Endothelial cell of umbilical vein (primary cell): ENCODE measurements around the gene VPS45. TPM values are rescaled to one million over a fixed set of nuclear protein-coding genes. Genes with fewer than 3 reads are reported as not detected.

Source experiments
- BruUV-seq: library from RNA; stranded (reverse); fragments of 400-500 nt; replicated peaks from 2 replicates; lab custom pipeline; 2021; lab: Mats Ljungman, UMichigan
- CTCF ChIA-PET: fragments of 300-600, 350-600 bp; sonication (Branson Sonifier 250); formaldehyde crosslinking; loops from one replicate; lab custom pipeline; 2021; ENCODE audit warnings: antibody characterized with exemption, inconsistent platforms; lab: Charles Lee
- POLR2A ChIA-PET: fragments of 300-600, 350-600 bp; sonication (Branson Sonifier 250); formaldehyde crosslinking; loops from one replicate; lab custom pipeline; 2021; ENCODE audit warnings: antibody characterized with exemption, inconsistent platforms; lab: Charles Lee
- DNase-seq: peaks from one replicate; pipeline ENCODE4 v3.0.0-alpha.2; 2011; ENCODE audit warnings: low read depth, low spot score
- FAIRE-seq: peaks from 2 replicates; lab custom pipeline; 2011; peaks lifted over from hg19 to GRCh38; lab: Jason Lieb, UNC
- H2AFZ ChIP-seq: 2 replicates; pipeline ENCODE4 v1.6.0; 2012; ENCODE audit warnings: low read depth, low read length, control low read depth, inconsistent platforms
- H3K27ac ChIP-seq: 2 replicates; pipeline ENCODE4 v1.5.1; 2011; ENCODE audit warnings: low read depth, mild to moderate bottlenecking, control low read depth, low read length, moderate library complexity; ENCODE audit not compliant: insufficient read depth
- H3K27me3 ChIP-seq, 2 experiments: 2 replicates each; pipeline versions ENCODE4 v1.6.0 to v1.6.1; 2011; ENCODE audit warnings: low read length in 2 of 2, mixed read lengths in 1 of 2; ENCODE audit not compliant: control insufficient read depth in 2 of 2, insufficient read depth in 2 of 2
- H3K36me3 ChIP-seq, 2 experiments: 2 replicates in 1 of 2; 3 replicates in 1 of 2; pipeline ENCODE4 v1.5.1; 2011; ENCODE audit warnings: low read length in 2 of 2, mild to moderate bottlenecking in 1 of 2, moderate library complexity in 1 of 2; ENCODE audit not compliant: control insufficient read depth in 2 of 2, insufficient read depth in 2 of 2; ENCODE audit errors: extremely low read depth in 1 of 2
- H3K4me1 ChIP-seq: 3 replicates; pipeline ENCODE4 v1.5.1; 2011; ENCODE audit warnings: mild to moderate bottlenecking, low read length; ENCODE audit not compliant: control insufficient read depth, insufficient read depth; ENCODE audit errors: extremely low read depth
- H3K4me2 ChIP-seq: 2 replicates; pipeline ENCODE4 v1.6.1; 2011; ENCODE audit warnings: low read length, control low read depth, mixed read lengths; ENCODE audit not compliant: insufficient read depth
- H3K4me3 ChIP-seq, 3 experiments: fragments of 200-600 bp in 1 of 3; sonication (generic), shearing (Covaris generic) in 1 of 3; replicated peaks in 1 of 3; 2 replicates each; pipeline ENCODE4 v1.5.1; 2011 to 2016; ENCODE audit warnings: control low read depth in 3 of 3, low read length in 3 of 3, mild to moderate bottlenecking in 2 of 3, inconsistent platforms in 1 of 3, low read depth in 1 of 3, moderate library complexity in 1 of 3; ENCODE audit not compliant: insufficient read depth in 1 of 3
- H3K79me2 ChIP-seq: 2 replicates; pipeline ENCODE4 v1.6.0; 2012; ENCODE audit warnings: low read length, inconsistent platforms; ENCODE audit not compliant: control insufficient read depth, insufficient read depth
- H3K9ac ChIP-seq: replicated peaks from 2 replicates; pipeline ENCODE3; 2011; ENCODE audit warnings: low read length, control low read depth; ENCODE audit not compliant: insufficient read depth; ENCODE audit errors: extremely low read depth
- H3K9me1 ChIP-seq: replicated peaks from 3 replicates; pipeline ENCODE4 v1.6.0; 2011; ENCODE audit warnings: mild to moderate bottlenecking, low read length; ENCODE audit not compliant: control insufficient read depth, insufficient read depth; ENCODE audit errors: extremely low read depth
- H3K9me3 ChIP-seq: replicated peaks from 2 replicates; pipeline ENCODE4 v1.5.1; 2012; ENCODE audit warnings: low read length, inconsistent platforms; ENCODE audit not compliant: control insufficient read depth, insufficient read depth
- H4K20me1 ChIP-seq: replicated peaks from 2 replicates; pipeline ENCODE3; 2011; ENCODE audit warnings: mild to moderate bottlenecking, low read length; ENCODE audit not compliant: control insufficient read depth, insufficient read depth; ENCODE audit errors: extremely low read depth
- EZH2 ChIP-seq: IDR thresholded peaks from 2 replicates; pipeline ENCODE4 v1.6.1; 2012; ENCODE audit warnings: borderline replicate concordance, low read depth, mild to moderate bottlenecking, moderate library complexity, low read length, inconsistent platforms; ENCODE audit not compliant: severe bottlenecking
- FOS ChIP-seq: IDR thresholded peaks from 2 replicates; pipeline ENCODE4 v1.6.1; 2011; ENCODE audit warnings: mild to moderate bottlenecking, low read length, moderate library complexity, borderline replicate concordance; ENCODE audit not compliant: insufficient read depth
- GATA2 ChIP-seq: IDR thresholded peaks from 2 replicates; pipeline ENCODE4 v1.7.0; 2011; ENCODE audit warnings: low read depth, mild to moderate bottlenecking, moderate library complexity, mixed read lengths, low read length; ENCODE audit not compliant: insufficient read length, insufficient read depth
- JUN ChIP-seq: IDR thresholded peaks from 2 replicates; pipeline ENCODE4 v1.6.1; 2011; ENCODE audit warnings: borderline replicate concordance, low read depth; ENCODE audit not compliant: insufficient read length, insufficient read depth
- MAX ChIP-seq: IDR thresholded peaks from 2 replicates; pipeline ENCODE4 v1.6.1; 2011; ENCODE audit not compliant: insufficient read depth, insufficient read length
- MYC ChIP-seq: IDR thresholded peaks from one replicate; pipeline ENCODE4 v1.6.1; 2011; ENCODE audit warnings: mild to moderate bottlenecking, low read depth, low read length
- POLR2A ChIP-seq: IDR thresholded peaks from 2 replicates; pipeline ENCODE4 v1.6.1; 2012; ENCODE audit warnings: low read depth, mild to moderate bottlenecking, control low read depth, low read length
- POLR2AphosphoS5 ChIP-seq: IDR thresholded peaks from 2 replicates; pipeline ENCODE4 v1.6.1; 2012; ENCODE audit warnings: low read depth, mild to moderate bottlenecking, control low read depth, low read length, moderate library complexity; ENCODE audit not compliant: insufficient read depth
- dilution Hi-C: fragments of 300-500 bp; cut with MboI; formaldehyde crosslinking; loops from one replicate; pipeline ENCODE4 v1.15.0; 2019; ENCODE audit warnings: low sequenced_read_pairs; ENCODE audit not compliant: extremely low pct_ligation_motif_present
- intact Hi-C: fragments of 100-400 bp; cut with micrococcal nuclease; formaldehyde crosslinking; loops from one replicate; pipeline ENCODE4 v1.10.0; 2022
- polyA plus RNA-seq, 4 experiments: library from polyadenylated mRNA; depleted of rRNA in 3 of 4; stranded (reverse) in 3 of 4; unstranded in 1 of 4; fragments of >200 nt; gene quantifications; 2 replicates each; pipeline versions ENCODE4 v1.2.1 to v1.2.3, GENCODE V29; 2011 to 2012; ENCODE audit warnings: missing spikeins in 1 of 4
- total RNA-seq: library from RNA; stranded (reverse); gene quantifications from 2 replicates; pipeline ENCODE4 v1.2.3, GENCODE V29; 2021
- TF ChIP-seq, protein P1 (sequence below), 2 donors: IDR thresholded peaks; 1 replicate in 1 of 2; 2 replicates in 1 of 2; pipeline ENCODE4 v1.5.1; 2011; ENCODE audit warnings: low read length in 2 of 2, mild to moderate bottlenecking in 2 of 2, moderate library complexity in 2 of 2, control low read depth in 1 of 2, inconsistent platforms in 1 of 2, low read depth in 1 of 2; ENCODE audit not compliant: insufficient read depth in 1 of 2; ENCODE audit errors: extremely low read depth in 1 of 2

Gene VPS45
- total and polyA plus RNA-seq, 2 donors (not counting 3 experiments of a cell fraction or from before 2014, with no cell fraction given) = 24.8 to 43.7 TPM

GRCh38 chr1:150049926-150050325, 17.6 kb upstream of the VPS45 start:
- Histone ChIP-seq H4K20me1 (no peaks in the 10 kb centered on the region), H3K4me2 (no peak overlapping the region), H3K27ac (no peak overlapping the region), H3K4me3 (no peak overlapping the region), H3K79me2 (no peaks in the 10 kb centered on the region), H3K9me3 (no peaks in the 10 kb centered on the region), H3K4me1 (no peaks in the 10 kb centered on the region), H3K36me3 (no peaks in the 10 kb centered on the region), H3K9me1 (no peaks in the 10 kb centered on the region), H3K9ac (no peak overlapping the region), H3K27me3 (no peaks in the 10 kb centered on the region), H2AFZ (no peak overlapping the region)
- DNase-seq (no peak), FAIRE-seq (no peak)
- no peak for TF ChIP-seq POLR2AphosphoS5
- no peak for TF ChIP-seq JUN
- no peak for TF ChIP-seq EZH2
- TF ChIP-seq, protein P1, sequence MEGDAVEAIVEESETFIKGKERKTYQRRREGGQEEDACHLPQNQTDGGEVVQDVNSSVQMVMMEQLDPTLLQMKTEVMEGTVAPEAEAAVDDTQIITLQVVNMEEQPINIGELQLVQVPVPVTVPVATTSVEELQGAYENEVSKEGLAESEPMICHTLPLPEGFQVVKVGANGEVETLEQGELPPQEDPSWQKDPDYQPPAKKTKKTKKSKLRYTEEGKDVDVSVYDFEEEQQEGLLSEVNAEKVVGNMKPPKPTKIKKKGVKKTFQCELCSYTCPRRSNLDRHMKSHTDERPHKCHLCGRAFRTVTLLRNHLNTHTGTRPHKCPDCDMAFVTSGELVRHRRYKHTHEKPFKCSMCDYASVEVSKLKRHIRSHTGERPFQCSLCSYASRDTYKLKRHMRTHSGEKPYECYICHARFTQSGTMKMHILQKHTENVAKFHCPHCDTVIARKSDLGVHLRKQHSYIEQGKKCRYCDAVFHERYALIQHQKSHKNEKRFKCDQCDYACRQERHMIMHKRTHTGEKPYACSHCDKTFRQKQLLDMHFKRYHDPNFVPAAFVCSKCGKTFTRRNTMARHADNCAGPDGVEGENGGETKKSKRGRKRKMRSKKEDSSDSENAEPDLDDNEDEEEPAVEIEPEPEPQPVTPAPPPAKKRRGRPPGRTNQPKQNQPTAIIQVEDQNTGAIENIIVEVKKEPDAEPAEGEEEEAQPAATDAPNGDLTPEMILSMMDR (IDR thresholded peaks at IDR 0.05; ENCODE audit: extremely low read depth in 1 of 2, insufficient read depth in 1 of 2, low read depth in 1 of 2, low read length in 2 of 2) = no peak
- TF ChIP-seq MYC = no peak
- no peak for TF ChIP-seq MAX
- no peak for TF ChIP-seq FOS
- no peak for TF ChIP-seq POLR2A
- TF ChIP-seq GATA2 = no peak
- intact Hi-C loops (loop anchor here (1.0 kb wide), 2 partner anchors 88 to 162 kb away; no protein-coding TSS in a partner anchor), dilution Hi-C loops (loop anchor here (25.0 kb wide), 1 partner anchor 163 kb away; the partner anchor contains the start of gene BOLA1)
- no TSS peak for BruUV-seq
- POLR2A ChIA-PET = no interaction called here
- CTCF ChIA-PET = interaction anchor here (0.5 to 3.7 kb wide), 32 partner anchors 8 to 162 kb away, joined by 3 to 77 read pairs (median 5); partner anchors contain the start of gene OTUD7B
